ENCODE results near the gene CROT. TPM values are rescaled to one million over a fixed set of nuclear protein-coding genes. Genes with fewer than 3 reads are reported as not detected.

Gene CROT
- total RNA-seq, 1 donor from 2014 or later = 18.8 TPM

- H4K20me1 ChIP-seq (ENCODE audit: insufficient read depth, low read length) = no peaks in the 10 kb centered on the region
- peaks cover 26% of the 10 kb centered on the region for H3K36me3 Mint-ChIP-seq (ENCODE audit: low read depth, unreplicated experiment)
- no peak overlapping the region for H2AFZ ChIP-seq (ENCODE audit: low read depth, low read length)
- no peak overlapping the region for H3K4me3 Mint-ChIP-seq (ENCODE audit: unreplicated experiment)
- H3K79me2 ChIP-seq (ENCODE audit: insufficient read depth, low read length) = no peaks in the 10 kb centered on the region
- no peak overlapping the region for H3K4me3 ChIP-seq (ENCODE audit: insufficient read depth, low read depth, low read length)
- H3K27me3 Mint-ChIP-seq (ENCODE audit: low read depth, unreplicated experiment) = no peaks in the 10 kb centered on the region
- H3K4me2 ChIP-seq (ENCODE audit: low read length) = no peak overlapping the region
- H3K27ac Mint-ChIP-seq (ENCODE audit: unreplicated experiment) = no peak overlapping the region
- H3K9me3 ChIP-seq (ENCODE audit: insufficient read depth, low read depth, low read length) = peaks cover 25% of the 10 kb centered on the region
- H3K36me3 ChIP-seq (ENCODE audit: insufficient read depth, low read length) = no peaks in the 10 kb centered on the region
- peaks cover 4% of the 10 kb centered on the region for H3K4me1 Mint-ChIP-seq (ENCODE audit: low read depth, unreplicated experiment)
- H3K27ac ChIP-seq (ENCODE audit: low read depth, low read length) = no peak overlapping the region
- H3K9ac ChIP-seq (ENCODE audit: low read length) = no peak overlapping the region
- no peaks in the 10 kb centered on the region for H3K4me1 ChIP-seq (ENCODE audit: insufficient read depth, low read length)
- FAIRE-seq (no peak), DNase-seq (ENCODE audit: low read depth) (no peak)
- peaks cover 32% of the 10 kb centered on the region for H3K9me3 Mint-ChIP-seq (ENCODE audit: unreplicated experiment)
- no peaks in the 10 kb centered on the region for H3K27me3 ChIP-seq (ENCODE audit: insufficient read depth, low read length)
- no peak for TF ChIP-seq CTCF (IDR thresholded peaks at IDR 0.05; ENCODE audit: insufficient read depth, low read depth, low read length)
- TF ChIP-seq EZH2 (IDR thresholded peaks at IDR 0.05; ENCODE audit: insufficient read depth, low read length) = no peak
Observed at GRCh38 chr7:87332321-87332720, 13.1 kb upstream of the CROT start.

GRCh38 chr7:87336136-87336535, 9.3 kb upstream of the CROT start:
- DNase-seq (ENCODE audit: low read depth) (no peak), FAIRE-seq (no peak)
- Histone ChIP-seq H3K27ac (ENCODE audit: low read depth, low read length) (no peak overlapping the region), H3K4me3 (ENCODE audit: insufficient read depth, low read depth, low read length) (no peak overlapping the region), H2AFZ (ENCODE audit: low read depth, low read length) (no peak overlapping the region), H3K36me3 (ENCODE audit: insufficient read depth, low read length) (no peaks in the 10 kb centered on the region), H3K9ac (ENCODE audit: low read length) (no peak overlapping the region), H3K4me2 (ENCODE audit: low read length) (no peak overlapping the region), H3K79me2 (ENCODE audit: insufficient read depth, low read length) (no peaks in the 10 kb centered on the region), H4K20me1 (ENCODE audit: insufficient read depth, low read length) (no peaks in the 10 kb centered on the region), H3K9me3 (ENCODE audit: insufficient read depth, low read depth, low read length) (no peaks in the 10 kb centered on the region), H3K27me3 (ENCODE audit: insufficient read depth, low read length) (no peaks in the 10 kb centered on the region), H3K4me1 (ENCODE audit: insufficient read depth, low read length) (no peaks in the 10 kb centered on the region)
- Mint-ChIP-seq H3K4me1 (ENCODE audit: low read depth, unreplicated experiment) (peaks cover 2% of the 10 kb centered on the region), H3K27me3 (ENCODE audit: low read depth, unreplicated experiment) (no peaks in the 10 kb centered on the region), H3K4me3 (ENCODE audit: unreplicated experiment) (no peak overlapping the region), H3K9me3 (ENCODE audit: unreplicated experiment) (peaks cover 4% of the 10 kb centered on the region), H3K36me3 (ENCODE audit: low read depth, unreplicated experiment) (peaks cover 5% of the 10 kb centered on the region), H3K27ac (ENCODE audit: unreplicated experiment) (no peak overlapping the region)
- TF ChIP-seq EZH2 (IDR thresholded peaks at IDR 0.05; ENCODE audit: insufficient read depth, low read length) (no peak), CTCF (IDR thresholded peaks at IDR 0.05; ENCODE audit: insufficient read depth, low read depth, low read length) (no peak)

GRCh38 chr7:87337331-87337730, 8.1 kb upstream of the CROT start:
- TF ChIP-seq CTCF (IDR thresholded peaks at IDR 0.05; ENCODE audit: insufficient read depth, low read depth, low read length) (no peak), EZH2 (IDR thresholded peaks at IDR 0.05; ENCODE audit: insufficient read depth, low read length) (no peak)
- Histone ChIP-seq H3K36me3 (ENCODE audit: insufficient read depth, low read length) (no peaks in the 10 kb centered on the region), H3K4me1 (ENCODE audit: insufficient read depth, low read length) (peaks cover under 1% of the 10 kb centered on the region), H3K4me3 (ENCODE audit: insufficient read depth, low read depth, low read length) (no peak overlapping the region), H3K9me3 (ENCODE audit: insufficient read depth, low read depth, low read length) (no peaks in the 10 kb centered on the region), H3K27me3 (ENCODE audit: insufficient read depth, low read length) (no peaks in the 10 kb centered on the region), H3K27ac (ENCODE audit: low read depth, low read length) (no peak overlapping the region), H4K20me1 (ENCODE audit: insufficient read depth, low read length) (no peaks in the 10 kb centered on the region), H3K4me2 (ENCODE audit: low read length) (no peak overlapping the region), H2AFZ (ENCODE audit: low read depth, low read length) (no peak overlapping the region), H3K9ac (ENCODE audit: low read length) (no peak overlapping the region), H3K79me2 (ENCODE audit: insufficient read depth, low read length) (peaks cover 2% of the 10 kb centered on the region)
- FAIRE-seq (no peak), DNase-seq (ENCODE audit: low read depth) (no peak)
- no peak overlapping the region for H3K27ac Mint-ChIP-seq (ENCODE audit: unreplicated experiment)
- no peaks in the 10 kb centered on the region for H3K27me3 Mint-ChIP-seq (ENCODE audit: low read depth, unreplicated experiment)
- H3K4me1 Mint-ChIP-seq (ENCODE audit: low read depth, unreplicated experiment) = peaks cover 2% of the 10 kb centered on the region
- H3K9me3 Mint-ChIP-seq (ENCODE audit: unreplicated experiment) = peaks cover 4% of the 10 kb centered on the region
- peaks cover 5% of the 10 kb centered on the region for H3K36me3 Mint-ChIP-seq (ENCODE audit: low read depth, unreplicated experiment)
- no peak overlapping the region for H3K4me3 Mint-ChIP-seq (ENCODE audit: unreplicated experiment)

Data from astrocyte (in vitro differentiated cells and primary cell).